PC-3 (cell line): ENCODE measurements around the gene VWA8.

Source experiments
- EZH2 ChIP-seq: fragments of 300-600 bp; sonication (generic); IDR thresholded peaks from one replicate; pipeline ENCODE4 v1.6.1; 2017; ENCODE audit warnings: antibody characterized with exemption, mild to moderate bottlenecking, low read length; ENCODE audit not compliant: unreplicated experiment
- EZH2phosphoT487 ChIP-seq: fragments of 300-600 bp; sonication (generic); IDR thresholded peaks from 2 replicates; pipeline ENCODE4 v1.6.1; 2018; ENCODE audit warnings: mild to moderate bottlenecking, antibody characterized with exemption, low read length, borderline replicate concordance
- TF ChIP-seq, protein P1 (sequence below): fragments of 300-600 bp; sonication (generic); conservative IDR thresholded peaks from 2 replicates; pipeline ENCODE4 v1.5.1; 2017; ENCODE audit warnings: antibody characterized with exemption, low read depth, mild to moderate bottlenecking, low read length

DNA sequence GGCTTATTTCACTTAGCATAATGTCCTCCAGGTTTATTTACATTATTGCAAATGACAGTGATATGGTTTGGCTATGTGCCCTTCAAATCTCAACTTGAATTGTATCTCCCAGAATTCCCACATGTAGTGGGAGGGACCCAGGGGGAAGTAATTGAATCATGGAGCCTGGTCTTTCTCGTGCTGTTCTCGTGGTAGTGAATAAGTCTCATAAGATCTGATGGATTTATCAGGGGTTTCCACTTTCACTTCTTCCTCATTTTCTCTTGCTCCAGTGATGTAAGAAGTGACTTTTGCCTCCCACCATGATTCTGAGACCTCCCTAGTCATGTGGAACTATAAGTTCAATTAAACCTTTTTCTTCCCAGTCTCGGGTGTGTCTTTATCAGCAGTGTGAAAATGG lies 109.6 kb downstream of the VWA8 start:
- TF ChIP-seq, protein P1, sequence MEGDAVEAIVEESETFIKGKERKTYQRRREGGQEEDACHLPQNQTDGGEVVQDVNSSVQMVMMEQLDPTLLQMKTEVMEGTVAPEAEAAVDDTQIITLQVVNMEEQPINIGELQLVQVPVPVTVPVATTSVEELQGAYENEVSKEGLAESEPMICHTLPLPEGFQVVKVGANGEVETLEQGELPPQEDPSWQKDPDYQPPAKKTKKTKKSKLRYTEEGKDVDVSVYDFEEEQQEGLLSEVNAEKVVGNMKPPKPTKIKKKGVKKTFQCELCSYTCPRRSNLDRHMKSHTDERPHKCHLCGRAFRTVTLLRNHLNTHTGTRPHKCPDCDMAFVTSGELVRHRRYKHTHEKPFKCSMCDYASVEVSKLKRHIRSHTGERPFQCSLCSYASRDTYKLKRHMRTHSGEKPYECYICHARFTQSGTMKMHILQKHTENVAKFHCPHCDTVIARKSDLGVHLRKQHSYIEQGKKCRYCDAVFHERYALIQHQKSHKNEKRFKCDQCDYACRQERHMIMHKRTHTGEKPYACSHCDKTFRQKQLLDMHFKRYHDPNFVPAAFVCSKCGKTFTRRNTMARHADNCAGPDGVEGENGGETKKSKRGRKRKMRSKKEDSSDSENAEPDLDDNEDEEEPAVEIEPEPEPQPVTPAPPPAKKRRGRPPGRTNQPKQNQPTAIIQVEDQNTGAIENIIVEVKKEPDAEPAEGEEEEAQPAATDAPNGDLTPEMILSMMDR: no peak
- TF ChIP-seq EZH2phosphoT487 (no peak), EZH2 (no peak)
